ENCODE data around the gene POLR3H. TPM values are rescaled to one million over a fixed set of nuclear protein-coding genes. Genes with fewer than 3 reads are reported as not detected.

The POLR3H gene
- total RNA-seq, 1 donor from 2014 or later = 39.0 TPM

DNA sequence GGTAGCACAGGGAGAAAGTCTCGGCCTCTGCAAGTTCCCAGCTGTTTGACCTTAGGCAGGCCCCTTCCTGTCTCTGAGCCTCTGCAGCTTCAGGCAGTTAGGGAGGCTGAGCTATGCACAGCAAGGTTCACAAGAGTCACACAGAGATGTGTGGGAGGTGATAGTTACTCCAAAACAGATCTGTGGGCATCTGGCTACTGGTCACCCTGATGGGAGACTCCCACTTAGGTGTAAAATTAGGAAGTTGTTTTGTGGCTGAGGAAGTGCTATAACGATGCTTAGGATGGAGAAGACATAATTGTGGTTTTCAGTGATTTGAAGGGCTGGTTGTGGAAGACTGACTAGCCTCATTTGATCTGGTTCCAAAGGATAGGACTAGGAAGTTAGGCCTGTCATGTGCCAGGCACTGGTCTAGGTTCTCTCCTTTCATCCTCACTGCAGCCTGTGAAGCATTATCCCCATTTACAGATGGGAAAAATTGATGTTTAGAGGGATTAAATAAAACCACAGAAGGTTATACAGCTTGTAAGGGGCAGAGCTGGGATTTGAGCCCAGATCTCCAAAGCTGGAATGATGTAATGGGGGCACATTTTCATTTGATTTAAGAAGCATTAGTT lies 61.8 kb downstream of the POLR3H start:
- no peak for DNase-seq
- no peaks in the 10 kb centered on the region for H3K27me3 ChIP-seq (ENCODE audit: low read depth)
- H3K36me3 ChIP-seq = peaks cover 12% of the 10 kb centered on the region
- no peak overlapping the region for H3K27ac ChIP-seq
- ATAC-seq = no peak
- intact Hi-C loops (cut with DNase I) = no loop called here
- no peak overlapping the region for H3K4me3 ChIP-seq
- peaks cover 51% of the 10 kb centered on the region for H3K4me1 ChIP-seq
- H3K9me3 ChIP-seq = no peaks in the 10 kb centered on the region
- TF ChIP-seq, protein P1, sequence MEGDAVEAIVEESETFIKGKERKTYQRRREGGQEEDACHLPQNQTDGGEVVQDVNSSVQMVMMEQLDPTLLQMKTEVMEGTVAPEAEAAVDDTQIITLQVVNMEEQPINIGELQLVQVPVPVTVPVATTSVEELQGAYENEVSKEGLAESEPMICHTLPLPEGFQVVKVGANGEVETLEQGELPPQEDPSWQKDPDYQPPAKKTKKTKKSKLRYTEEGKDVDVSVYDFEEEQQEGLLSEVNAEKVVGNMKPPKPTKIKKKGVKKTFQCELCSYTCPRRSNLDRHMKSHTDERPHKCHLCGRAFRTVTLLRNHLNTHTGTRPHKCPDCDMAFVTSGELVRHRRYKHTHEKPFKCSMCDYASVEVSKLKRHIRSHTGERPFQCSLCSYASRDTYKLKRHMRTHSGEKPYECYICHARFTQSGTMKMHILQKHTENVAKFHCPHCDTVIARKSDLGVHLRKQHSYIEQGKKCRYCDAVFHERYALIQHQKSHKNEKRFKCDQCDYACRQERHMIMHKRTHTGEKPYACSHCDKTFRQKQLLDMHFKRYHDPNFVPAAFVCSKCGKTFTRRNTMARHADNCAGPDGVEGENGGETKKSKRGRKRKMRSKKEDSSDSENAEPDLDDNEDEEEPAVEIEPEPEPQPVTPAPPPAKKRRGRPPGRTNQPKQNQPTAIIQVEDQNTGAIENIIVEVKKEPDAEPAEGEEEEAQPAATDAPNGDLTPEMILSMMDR (IDR thresholded peaks at IDR 0.05) = no peak

- no peaks in the 10 kb centered on the region for H3K9me3 ChIP-seq
- intact Hi-C loops (cut with DNase I) = no loop called here
- no peak for DNase-seq
- TF ChIP-seq, protein P1 (IDR thresholded peaks at IDR 0.05) = no peak
- H3K27me3 ChIP-seq (ENCODE audit: low read depth) = no peaks in the 10 kb centered on the region
- H3K36me3 ChIP-seq = peaks cover 9% of the 10 kb centered on the region
- ATAC-seq = no peak
- no peak overlapping the region for H3K4me3 ChIP-seq
- peaks cover 51% of the 10 kb centered on the region for H3K4me1 ChIP-seq
- H3K27ac ChIP-seq = peak overlapping the region; percentile 26
These were observed 62.3 kb downstream of the POLR3H start for GRCh38 chr22:41481925-41482318.

DNA sequence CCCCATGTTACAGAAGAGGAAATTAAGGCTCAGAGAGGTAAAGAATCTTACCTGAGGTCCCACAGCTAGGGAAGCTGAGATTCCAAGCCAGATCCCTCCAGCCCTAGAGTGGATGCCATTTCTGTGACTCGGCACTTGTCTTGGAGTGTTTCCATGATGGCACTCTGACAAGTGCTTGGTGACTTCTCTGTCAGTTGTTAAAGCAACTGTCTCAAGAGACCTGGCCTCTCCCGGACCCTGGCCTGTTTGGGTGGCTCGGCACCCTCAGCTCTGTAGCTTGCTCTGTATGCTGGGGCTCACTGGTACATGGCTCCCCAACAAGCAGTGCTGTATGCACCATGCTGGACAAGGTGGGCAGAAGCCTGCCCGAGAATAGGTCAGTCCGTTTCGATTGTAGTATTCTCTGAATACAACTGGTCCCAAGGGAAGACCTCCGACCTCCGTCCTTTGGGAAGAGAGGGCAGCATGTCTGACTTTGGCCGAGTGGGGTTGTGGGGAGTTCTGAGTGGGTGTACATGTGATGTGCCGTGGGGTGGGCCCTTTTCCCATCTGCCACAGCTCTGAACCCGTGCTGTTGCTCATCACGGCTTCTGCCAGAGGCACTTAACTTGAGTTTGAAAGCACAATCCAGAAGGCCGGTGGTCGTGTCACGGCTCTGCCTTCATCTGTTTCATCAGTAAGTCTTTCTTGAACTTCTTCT lies 63.0 kb downstream of the POLR3H start:
- H3K4me1 ChIP-seq = peaks cover 51% of the 10 kb centered on the region

DNA sequence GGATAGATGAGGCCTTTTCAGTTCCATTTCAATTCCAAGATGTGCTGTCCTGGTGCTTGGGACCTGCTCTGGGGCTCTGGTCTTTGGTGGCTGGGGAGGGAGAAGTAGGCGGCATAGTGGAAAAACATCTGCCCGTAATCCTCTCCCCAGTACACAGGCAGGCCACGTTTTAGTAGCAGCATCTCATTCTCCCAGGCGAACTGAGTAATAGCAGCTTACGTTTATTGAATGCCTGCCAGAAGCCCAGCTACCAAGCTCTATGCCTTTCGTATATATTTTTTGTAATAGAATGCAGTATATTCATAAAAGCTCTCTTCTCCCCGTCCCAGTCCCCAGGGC lies 63.9 kb downstream of the POLR3H start:
- intact Hi-C loops (cut with DNase I) = no loop called here

More for the DNA sequence above, 63.0 kb downstream of the POLR3H start:
- Histone ChIP-seq H3K9me3 (no peaks in the 10 kb centered on the region), H3K4me3 (no peak overlapping the region), H3K27me3 (ENCODE audit: low read depth) (no peaks in the 10 kb centered on the region), H3K27ac (peak overlapping the region; percentile 26), H3K36me3 (peaks cover 8% of the 10 kb centered on the region)
- ATAC-seq (peak; percentile 45 to 67), DNase-seq (no peak)
- TF ChIP-seq, protein P1 (IDR thresholded peaks at IDR 0.05) = no peak
- intact Hi-C loops (cut with DNase I) = no loop called here

DNA sequence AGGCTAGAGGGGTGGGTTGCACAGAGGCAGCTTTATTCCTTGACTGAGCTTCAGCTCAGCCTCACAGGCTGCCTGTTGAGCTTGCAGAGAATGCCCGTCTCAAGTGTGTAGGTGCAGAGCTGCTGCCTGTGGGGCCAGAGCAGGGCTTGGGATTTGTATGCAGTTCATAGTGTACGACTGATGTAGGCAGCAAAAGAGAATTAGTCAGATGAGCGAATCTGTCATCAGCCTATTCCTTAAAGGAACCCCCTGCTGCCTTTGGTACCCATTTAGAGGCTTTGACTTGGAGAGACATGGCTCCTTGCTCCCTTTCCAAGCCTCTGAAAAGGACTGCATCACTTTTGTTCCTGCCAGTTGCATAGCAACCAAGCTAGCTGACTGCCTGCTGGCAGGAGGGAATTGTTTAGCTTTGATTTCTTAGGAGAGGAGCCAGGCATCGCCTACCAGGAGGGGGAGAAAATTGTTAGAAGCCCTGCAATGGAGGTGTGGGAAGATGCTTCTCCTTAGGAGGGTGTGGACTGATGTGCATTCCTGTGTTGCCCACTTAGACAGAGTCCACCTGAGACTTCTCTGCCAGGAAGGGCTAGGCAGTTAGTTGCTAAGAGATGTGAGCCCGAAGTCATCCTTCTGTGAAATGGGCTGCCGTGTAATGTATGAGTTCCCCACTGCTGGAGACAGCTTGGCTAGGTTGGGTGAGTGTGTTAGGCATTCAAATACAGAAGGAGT lies 64.4 kb downstream of the POLR3H start:
- peak overlapping the region; percentile 67 for H3K27ac ChIP-seq
- no peaks in the 10 kb centered on the region for H3K9me3 ChIP-seq
- no peak overlapping the region for H3K4me3 ChIP-seq
- no peaks in the 10 kb centered on the region for H3K27me3 ChIP-seq (ENCODE audit: low read depth)
- ATAC-seq (peak in 1 of 2 donors; percentile 9), DNase-seq (no peak)
- TF ChIP-seq, protein P1 (IDR thresholded peaks at IDR 0.05) = no peak
- peaks cover 8% of the 10 kb centered on the region for H3K36me3 ChIP-seq
- peaks cover 46% of the 10 kb centered on the region for H3K4me1 ChIP-seq
- intact Hi-C loops (cut with DNase I) = no loop called here

More for the DNA sequence above, 63.9 kb downstream of the POLR3H start:
- no peak for DNase-seq
- H3K9me3 ChIP-seq = no peaks in the 10 kb centered on the region
- peaks cover 51% of the 10 kb centered on the region for H3K4me1 ChIP-seq
- TF ChIP-seq, protein P1 (IDR thresholded peaks at IDR 0.05) = no peak
- ATAC-seq = no peak
- no peaks in the 10 kb centered on the region for H3K27me3 ChIP-seq (ENCODE audit: low read depth)
- H3K36me3 ChIP-seq = peaks cover 8% of the 10 kb centered on the region
- no peak overlapping the region for H3K27ac ChIP-seq
- no peak overlapping the region for H3K4me3 ChIP-seq
